Stimulated activated CD4-positive, alpha-beta T cell treated with anti-CD3 and anti-CD28 coated beads, Interleukin-15, amount 100 ng/mL, for 48 hours (primary cell): ENCODE results near the gene P2RX1.
"Not testable (repeated sequence)": the region's sequence is repeated elsewhere in the genome, so short reads cannot be mapped to it uniquely, and the experiment has no call there.

Source experiments
- DNase-seq, 2 donors: peaks; one replicate each; pipeline ENCODE4 v3.0.0-alpha.2; 2020; ENCODE audit warnings: low read depth in 2 of 2

The P2RX1 gene

DNA sequence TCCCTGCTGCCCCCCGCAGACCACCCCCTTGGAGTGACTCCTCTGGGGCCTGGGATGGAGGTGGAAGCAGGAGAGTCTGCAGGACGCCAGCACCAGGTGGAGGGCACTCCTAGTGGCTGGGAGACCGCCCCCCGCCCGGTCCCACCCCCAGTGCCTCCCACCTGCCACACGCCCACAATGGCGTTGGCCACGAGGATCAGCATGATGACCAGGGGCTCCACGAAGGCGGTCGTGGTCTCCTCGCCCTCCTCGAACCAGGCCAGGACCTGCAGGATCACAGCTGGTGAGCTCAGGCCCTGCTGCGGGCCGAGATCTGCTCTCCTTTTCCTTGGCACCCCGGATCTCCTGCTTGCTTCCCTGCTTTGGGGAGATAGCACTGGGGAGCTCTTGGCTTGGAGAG lies 35.2 kb upstream of the P2RX1 start:
- DNase-seq = no peak

DNA sequence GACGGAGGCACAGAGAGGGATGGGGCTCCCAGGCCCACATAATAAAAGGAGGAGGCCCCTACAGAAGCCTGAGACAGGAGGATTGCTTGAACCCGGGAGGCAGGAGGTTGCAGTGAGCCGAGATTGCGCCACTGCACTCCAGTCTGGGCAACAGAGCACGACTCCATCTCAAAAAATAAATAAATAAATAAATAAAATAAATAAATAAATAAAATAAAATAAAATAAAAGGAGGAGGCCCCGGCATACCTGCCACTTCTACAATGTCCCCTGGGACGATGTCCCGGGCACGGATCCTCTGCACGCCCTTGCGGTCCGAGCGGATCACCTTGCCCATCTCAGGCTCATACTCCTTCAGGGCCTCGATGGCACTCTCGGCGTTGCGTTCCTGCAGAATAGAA lies 34.7 kb upstream of the P2RX1 start:
- no peak for DNase-seq

- DNase-seq = no peak
Measured at GRCh38 chr17:3950584-3950983, 34.3 kb upstream of the P2RX1 start.

DNA sequence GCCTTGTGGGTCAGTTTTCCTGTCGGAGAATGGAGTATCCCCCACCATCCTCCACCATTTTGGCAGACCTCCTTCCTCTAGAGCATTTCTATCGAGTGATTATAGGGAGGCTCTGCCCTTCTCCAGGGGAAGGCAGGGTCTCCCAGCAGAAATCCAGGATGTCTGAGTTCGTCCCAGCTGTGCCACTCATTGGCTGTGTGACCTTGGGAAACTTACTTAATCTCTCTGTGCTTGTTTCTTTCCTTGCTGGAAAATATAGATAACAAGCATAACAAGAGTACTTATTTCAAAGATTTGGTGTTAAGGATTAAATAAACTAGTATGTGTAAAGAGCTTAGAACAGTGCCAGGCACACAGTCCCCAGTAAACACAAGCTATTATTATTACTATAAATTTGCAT lies 33.2 kb upstream of the P2RX1 start:
- DNase-seq = no peak

DNA sequence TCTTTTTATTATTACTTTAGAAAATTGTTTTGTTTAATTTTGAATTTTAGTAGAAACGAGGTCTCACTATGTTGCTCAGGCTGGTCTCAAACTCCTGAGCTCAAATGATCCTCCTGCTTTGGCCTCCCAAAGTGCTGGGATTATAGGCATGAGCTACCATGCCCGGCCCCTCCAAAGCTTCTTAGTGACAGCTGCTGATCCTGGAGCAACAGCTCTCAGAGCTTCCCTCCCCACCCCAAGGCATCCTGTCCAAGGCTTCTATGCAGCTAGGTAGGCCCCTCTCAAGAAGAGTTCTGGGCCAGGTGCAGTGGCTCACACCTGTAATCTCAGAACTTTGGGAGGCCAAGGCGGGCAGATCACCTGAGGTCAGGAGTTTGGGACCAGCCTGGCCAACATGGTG lies 32.3 kb upstream of the P2RX1 start:
- not testable (repeated sequence) for DNase-seq

DNA sequence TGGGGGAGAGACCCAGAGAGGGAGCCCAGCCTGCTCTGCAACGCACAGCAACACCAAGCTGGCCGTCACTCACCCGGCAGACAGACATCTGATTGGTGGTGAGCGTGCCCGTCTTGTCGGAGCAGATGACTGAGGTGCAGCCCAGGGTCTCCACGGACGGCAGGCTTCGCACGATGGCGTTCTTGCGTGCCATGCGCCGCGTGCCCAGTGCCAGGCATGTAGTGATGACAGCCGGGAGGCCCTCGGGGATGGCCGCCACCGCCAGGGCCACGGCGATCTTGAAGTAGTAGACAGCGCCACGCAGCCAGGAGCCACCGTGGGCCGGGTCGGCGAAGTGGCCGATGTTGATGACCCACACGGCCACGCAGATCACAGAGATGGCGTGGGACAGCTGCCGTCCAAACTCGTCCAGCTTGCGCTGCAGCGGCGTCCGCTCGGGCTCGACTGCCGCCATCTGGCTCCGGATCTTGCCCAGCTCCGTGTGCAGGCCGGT lies 31.1 kb upstream of the P2RX1 start:
- no peak for DNase-seq

GRCh38 chr17:3946711-3947235 lies 30.5 kb upstream of the P2RX1 start:
- DNase-seq = no peak

DNA sequence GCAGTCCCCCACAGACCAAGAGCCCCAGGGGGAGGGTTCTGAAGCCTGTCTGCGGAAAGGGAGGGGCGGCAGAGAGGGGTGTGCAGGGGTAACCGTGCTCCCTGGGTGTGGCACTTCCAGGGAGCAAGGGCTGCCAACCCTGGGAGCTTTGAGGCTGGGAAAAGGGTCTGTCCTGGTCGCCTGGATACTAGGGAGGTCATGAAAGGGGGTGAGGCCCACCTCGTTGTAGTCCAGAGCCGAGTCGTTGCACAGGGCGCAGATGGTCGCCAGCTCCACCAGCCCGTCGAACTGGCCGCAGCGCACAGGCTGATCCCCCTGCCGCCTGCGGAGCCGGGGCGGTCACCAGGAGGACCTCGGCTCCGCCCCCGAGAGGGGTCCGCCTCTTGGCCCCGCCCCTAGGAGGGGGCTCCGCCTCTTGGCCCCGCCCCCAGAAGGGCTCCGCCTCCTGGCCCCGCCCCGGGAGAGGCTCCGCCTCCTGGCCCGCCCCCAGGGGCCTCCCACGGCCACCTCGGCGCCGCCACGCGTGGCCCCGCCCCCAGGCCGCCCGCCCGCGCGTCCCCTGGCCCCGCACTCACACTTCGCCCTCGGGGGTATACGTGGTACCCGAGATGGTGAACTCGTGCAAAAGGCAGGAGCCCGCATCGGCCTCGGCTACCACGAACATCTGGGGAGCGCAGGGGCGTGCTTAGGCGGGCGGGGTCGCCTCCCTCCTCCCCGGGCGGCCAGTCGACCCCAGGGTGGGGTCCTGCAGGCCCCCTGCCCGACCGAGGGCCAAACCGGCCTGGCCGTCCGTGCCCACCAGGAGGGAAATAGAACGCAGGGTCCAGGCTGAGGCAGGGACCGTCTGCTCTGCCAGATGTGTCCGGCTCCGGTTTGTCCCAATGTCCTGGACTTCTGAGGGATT lies 28.5 kb upstream of the P2RX1 start:
- no peak for DNase-seq

DNA sequence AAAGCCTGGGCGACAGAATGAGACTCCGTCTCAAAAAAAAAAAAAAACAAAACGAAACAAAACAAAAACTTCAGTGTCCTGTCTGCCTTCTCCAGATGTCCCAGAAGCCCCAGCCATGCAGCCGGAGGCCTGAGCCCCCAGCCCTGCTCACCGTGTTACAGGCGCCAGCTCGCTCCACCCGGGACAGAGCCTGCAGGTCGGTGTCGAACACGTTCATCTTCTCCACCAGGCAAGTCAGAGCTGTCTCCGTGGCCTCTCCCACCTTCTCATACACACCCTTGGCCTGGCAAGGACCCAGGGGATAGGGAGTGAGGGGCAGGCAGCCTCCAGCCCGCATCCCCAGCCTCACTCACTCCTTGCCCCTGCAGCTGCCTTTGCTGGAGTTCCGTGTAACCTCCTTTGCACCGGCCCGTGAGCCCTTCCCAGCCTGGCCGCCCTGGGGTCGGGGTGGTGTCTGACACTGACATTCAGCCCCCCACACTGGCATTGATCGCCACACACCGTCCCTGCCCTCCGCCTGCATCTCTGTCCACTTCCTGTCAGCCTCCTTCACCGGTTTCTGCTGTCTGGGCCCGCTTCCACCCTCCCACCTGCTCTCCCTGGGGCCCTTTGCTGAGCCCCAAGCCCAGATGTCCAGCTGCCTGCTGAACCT lies 27.1 kb upstream of the P2RX1 start:
- no peak for DNase-seq

DNA sequence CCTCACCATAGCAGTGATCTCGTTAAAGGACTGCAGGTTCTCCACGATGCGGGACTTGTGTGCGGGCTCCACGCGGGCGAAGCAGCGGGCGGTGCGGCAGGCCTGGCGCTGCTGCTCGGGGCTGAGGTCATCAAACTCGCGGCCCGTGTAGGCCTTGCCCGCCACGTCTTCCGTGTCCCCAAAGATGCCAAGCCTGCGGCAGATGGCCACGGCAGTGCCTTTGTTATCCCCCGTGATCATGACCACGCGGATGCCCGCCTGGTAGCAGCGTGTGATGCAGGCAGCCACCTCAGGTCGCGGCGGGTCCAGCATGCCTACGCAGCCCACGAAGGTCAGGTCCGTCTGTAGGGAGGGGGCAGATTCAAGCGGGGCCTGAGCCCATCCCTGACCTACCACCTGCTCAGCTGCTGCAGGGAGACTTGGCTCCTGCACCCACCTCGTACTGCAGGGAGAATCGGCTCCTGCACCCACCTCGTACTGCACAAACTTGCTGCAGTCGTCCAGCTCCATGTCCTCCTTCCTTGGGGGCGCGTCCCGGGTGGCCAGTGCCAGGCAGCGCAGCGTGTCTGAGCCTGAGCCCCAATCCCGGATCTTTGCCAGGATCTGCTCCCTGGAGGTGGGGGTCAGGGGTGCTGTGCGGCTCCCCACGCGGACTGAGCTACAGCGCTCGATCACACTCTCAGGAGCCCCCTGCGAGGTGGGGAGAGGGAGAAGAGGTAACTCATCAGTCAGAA lies 24.9 kb upstream of the P2RX1 start:
- DNase-seq = no peak

- DNase-seq = no peak
Measured at GRCh38 chr17:3937359-3937758, 21.1 kb upstream of the P2RX1 start.

DNA sequence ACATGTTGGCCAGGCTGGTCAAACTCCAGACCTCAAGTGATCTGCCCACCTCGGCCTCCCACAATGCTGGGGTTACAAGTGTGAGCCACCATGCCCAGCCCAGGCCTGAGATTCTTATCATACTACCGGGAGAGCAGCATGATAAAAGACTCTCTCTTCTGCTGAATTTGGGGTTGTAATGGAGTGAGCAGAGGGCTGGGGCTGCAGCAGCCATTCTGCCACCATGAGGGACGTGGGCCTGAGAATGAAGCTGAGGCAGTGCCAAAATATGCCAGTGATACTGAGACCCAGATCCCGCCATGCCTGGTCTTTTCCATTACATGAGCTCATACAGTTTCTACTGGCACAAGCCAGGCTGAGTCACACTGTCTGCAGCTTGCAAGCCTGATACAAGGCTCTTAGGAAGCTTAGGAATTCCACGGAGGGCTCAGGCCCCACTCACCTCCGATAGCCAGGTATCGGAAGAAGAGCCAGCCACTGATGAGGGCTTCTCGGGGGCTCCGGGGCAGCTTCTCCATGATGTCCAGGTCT lies 19.6 kb upstream of the P2RX1 start:
- no peak for DNase-seq

DNA sequence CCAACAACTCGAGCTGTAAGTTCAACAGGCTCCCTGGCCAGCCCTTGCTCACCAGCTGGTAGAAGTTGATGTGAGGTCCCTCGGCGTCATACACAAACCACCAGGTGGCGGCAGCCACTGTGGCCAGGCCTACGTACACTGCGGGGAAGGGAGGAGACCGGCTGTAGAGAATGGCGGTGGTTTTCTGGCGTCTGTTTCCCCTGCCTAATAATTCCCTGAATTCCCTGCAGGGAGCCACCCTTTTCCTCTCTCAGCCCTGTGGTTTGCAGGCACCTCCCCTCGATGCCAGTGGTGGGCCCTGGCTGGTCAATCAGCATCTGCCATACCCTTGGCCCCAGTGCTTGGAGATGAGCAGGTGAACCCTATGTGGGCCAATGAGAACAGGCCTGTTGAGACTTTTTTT lies 18.9 kb upstream of the P2RX1 start:
- no peak for DNase-seq

DNA sequence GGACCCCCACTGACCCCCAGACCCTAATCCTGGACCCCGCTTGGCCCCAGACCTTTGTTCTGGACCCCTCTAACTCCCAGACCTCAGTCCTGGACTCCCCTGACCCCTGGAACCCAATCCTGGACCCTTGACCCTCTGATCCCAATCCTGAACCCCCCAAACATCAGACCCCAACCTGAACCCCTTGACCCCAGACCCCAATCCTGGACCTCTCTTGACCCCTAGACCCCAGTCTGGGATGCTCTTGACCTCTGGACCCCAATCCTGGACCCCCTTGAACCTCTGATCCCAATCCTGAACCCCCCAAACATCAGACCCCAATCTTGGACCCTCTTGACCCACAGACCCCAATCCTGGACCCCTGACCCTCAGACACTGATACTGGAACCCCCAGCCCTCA lies 13.5 kb upstream of the P2RX1 start:
- DNase-seq = no peak

DNA sequence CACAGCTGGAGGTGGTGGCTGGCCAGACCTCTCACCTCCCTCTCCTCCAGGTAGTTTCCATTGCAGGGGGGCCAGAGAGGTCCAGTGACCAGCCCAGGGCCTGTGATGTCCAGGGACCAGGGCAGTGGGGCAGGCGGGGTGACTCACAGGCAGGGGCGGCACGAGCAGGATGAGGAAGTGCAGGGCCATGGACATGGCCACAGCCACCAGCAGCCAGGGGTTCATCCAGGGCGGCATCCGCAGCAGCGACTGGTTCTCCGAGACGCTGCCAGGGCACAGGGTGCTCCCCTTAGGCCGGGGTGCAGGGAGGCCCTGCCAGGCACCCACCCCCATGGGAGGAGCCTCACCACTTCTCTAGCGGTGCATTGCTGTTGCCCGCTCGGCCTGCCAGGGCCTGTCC lies 12.9 kb upstream of the P2RX1 start:
- no peak for DNase-seq

DNA sequence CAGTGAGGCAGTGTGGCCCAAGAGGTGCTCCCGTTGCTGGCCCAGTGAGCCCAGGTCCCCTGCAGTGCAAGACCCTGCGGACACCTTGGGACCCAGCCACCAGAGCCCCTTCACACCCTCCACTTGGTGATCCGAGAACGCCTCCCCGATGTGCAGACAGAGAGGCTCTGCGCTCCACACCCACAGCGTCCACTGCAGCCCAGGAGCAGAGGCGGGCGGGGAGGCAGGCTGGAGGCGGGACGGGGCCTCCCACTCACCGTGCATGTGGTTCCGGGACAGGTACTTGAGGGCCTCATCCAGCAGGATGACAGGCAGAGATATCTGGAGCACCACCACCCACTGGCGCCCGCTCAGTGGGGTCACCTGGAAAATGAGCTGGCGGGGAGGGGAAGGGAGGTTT lies 12.1 kb upstream of the P2RX1 start:
- DNase-seq = no peak

DNA sequence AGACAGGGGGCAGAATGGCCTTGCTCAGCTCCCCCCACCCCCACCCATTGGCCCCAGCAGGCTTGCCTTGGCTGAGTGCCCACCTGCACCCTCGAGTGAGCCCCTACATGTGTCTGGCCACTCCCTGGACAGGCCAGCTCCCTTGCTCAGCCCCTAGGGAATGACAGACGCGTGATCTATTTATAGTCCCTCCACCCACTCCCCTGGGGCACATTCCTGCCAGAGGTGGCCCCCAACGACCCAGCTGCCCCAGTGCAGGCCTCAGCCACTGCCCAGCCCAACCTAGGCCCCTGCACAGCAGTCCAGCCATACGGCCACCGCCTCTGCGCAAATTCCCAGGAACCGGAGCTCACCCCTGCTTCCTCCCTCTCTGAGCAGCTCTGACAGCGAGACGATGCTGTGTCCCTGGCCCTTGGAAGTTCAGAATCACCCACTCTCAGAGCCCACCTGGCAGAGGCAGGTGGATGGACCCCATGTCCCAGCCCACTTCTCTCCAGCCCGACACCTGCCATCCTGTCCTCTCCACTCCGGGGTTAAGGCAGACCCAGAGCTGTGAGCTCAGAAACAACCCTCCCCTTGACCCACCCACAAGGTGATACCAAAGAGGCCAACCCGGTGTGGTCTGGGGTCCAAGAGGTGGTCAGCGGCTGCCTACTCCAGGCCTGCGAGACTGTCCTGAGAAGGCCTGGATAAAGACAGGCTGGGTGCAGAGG lies 11.5 kb upstream of the P2RX1 start:
- DNase-seq = no peak

- DNase-seq = no peak
Measured at GRCh38 chr17:3926860-3927627, 10.8 kb upstream of the P2RX1 start.

DNA sequence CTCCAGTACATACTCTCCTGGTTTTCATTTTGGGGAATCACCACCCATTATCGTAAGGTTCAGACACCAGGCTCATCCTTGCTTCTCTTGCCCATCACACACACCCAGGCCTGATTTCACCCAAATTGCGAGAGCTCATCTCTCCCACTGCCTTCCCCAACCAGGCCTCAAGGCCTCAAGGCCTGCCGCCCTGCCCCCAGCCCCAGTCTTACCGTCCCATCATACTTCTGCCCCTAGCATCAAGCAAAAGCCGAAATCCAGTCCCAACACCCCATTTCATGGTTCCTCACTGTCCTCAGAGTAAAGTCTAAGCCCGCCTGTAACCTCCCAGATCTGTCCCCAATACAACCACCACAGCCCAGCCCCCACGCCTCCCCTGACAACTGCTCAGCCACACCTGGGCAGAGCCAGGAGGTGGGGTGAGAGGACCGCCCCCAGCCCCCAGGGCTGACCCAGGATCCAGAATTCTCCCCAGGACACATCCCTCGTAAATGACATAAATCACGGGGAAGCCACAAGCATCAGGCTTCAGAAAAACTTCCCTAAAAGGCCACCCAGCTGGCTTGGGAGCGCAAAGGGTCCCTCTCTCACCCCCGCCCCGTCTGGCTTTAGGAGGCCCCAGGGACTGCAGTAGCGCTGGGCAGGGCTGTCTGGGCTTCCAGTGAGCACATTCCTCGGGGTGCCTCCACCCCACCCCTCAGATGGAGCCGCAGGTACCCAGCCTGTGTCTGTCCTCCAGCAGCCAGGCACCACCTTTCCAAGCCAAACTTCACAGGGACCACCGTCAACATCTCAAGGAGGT lies 9.6 kb upstream of the P2RX1 start:
- DNase-seq = no peak
